Measurements from ENCODE around the gene CLCN5.

DNA sequence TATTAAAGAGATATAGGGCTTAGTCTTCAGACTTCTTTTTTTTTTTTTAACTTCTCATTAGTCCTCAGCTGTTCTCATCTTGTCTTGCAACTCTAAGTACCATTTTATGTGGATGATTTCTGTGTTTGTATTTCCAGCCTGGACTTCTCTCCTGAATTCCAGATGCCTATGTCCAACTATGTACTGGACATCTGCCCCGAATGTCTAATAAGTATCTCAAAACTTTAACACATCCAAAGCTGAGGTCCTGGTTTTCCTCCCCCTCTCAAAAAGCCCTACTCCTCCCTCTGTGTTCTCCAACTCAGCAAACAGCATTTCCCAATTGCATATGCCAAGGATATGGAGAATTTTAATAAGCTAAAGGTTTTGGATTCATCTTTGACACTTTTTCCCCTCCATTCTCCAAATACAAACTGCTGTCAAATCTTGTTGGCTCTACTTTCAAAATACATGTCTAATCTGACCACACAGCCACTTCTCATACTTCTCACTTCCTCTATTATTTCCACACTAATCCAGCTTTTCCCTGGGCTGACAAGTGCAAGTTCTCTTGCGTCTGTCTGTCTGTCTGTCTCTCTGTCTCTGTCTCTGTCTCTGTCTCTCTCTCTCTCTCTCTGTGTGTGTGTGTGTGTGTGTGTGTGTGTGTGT, 79.8 kb downstream of the CLCN5 start:
- TF ChIP-seq CTCF (IDR thresholded peaks at IDR 0.05 in 4 of 5, conservative IDR thresholded peaks at IDR 0.05 in 1 of 5) (no peak), POLR2A (IDR thresholded peaks at IDR 0.05) (no peak)

All from gastrocnemius medialis (tissue), 4 donors.